Epithelial cell of proximal tubule (primary cell): ENCODE measurements around the gene NR2F1-AS1. TPM values are rescaled to one million over a fixed set of nuclear protein-coding genes. Genes with fewer than 3 reads are reported as not detected.

ENCODE experiments used
- DNase-seq: peaks from one replicate; pipeline ENCODE4 v3.0.0-alpha.2; 2011; ENCODE audit warnings: low read depth
- H3K4me3 ChIP-seq: 2 replicates; pipeline ENCODE4 v1.5.1; 2011; ENCODE audit warnings: low read depth, mild to moderate bottlenecking, low read length
- total RNA-seq: library from RNA; depleted of rRNA; stranded (reverse); fragments of >200 nt; gene quantifications from 2 replicates; pipeline ENCODE4 v1.2.3, GENCODE V29; 2015
- TF ChIP-seq, protein P1 (sequence below): conservative IDR thresholded peaks from 2 replicates; pipeline ENCODE4 v1.5.1; 2012; ENCODE audit warnings: low read depth, mild to moderate bottlenecking, low read length

Gene NR2F1-AS1
- 1.2 and 1.6 TPM in 2 replicates for total RNA-seq

DNA sequence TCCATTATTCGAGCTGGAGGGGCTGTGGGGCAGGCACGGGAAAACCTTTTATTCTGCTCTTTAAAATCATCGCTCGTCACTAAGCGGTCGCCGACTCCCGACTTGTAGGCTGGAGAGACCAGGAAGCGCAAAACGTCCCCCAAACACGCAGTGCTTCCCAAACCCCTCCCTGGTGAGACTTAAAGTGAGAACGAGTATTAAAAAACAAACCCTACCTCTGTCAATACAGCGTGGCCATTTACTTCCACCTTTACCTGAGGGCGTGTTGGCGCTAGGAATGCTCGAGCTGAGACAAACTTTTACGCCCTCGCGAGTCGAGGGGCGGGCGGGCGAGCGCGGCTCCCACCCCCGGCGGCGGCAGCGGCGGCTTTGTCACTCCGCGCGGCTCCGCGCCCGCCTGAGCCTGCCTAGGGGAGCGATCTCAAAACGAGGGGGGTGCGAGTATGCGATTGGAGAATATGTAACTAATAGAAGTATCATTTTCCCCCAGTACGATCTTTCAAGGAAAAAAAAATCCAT, at the start of gene NR2F1-AS1:
Gene NR2F1-AS1 (minus strand): TSS at position 293 of the 519 bp plus-strand sequence.
- peak within 1 kb of the TSS; percentile 70 for H3K4me3 ChIP-seq
- no peak for DNase-seq
- TF ChIP-seq, protein P1, sequence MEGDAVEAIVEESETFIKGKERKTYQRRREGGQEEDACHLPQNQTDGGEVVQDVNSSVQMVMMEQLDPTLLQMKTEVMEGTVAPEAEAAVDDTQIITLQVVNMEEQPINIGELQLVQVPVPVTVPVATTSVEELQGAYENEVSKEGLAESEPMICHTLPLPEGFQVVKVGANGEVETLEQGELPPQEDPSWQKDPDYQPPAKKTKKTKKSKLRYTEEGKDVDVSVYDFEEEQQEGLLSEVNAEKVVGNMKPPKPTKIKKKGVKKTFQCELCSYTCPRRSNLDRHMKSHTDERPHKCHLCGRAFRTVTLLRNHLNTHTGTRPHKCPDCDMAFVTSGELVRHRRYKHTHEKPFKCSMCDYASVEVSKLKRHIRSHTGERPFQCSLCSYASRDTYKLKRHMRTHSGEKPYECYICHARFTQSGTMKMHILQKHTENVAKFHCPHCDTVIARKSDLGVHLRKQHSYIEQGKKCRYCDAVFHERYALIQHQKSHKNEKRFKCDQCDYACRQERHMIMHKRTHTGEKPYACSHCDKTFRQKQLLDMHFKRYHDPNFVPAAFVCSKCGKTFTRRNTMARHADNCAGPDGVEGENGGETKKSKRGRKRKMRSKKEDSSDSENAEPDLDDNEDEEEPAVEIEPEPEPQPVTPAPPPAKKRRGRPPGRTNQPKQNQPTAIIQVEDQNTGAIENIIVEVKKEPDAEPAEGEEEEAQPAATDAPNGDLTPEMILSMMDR = no peak

DNA sequence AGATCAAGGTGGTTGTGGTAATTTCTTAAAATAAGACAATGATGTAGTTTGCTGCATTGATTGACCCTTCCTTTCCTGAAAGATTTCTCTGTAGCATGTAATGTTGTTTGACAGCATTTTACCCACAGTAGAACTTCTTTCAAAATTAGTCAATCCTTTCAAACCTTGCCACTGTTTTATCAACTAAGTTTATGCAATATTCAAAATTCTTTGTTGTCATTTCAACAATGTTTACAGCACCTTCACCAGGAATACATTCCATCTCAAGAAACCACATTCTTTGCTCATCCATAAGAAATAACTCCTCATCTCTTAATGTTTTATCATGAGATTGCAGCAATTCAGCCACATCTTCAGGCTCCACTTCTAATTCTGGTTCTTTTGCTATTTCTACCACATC, 45.8 kb upstream of the NR2F1-AS1 start:
- TF ChIP-seq, protein P1 = no peak
- no peak overlapping the region for H3K4me3 ChIP-seq
- no peak for DNase-seq

DNA sequence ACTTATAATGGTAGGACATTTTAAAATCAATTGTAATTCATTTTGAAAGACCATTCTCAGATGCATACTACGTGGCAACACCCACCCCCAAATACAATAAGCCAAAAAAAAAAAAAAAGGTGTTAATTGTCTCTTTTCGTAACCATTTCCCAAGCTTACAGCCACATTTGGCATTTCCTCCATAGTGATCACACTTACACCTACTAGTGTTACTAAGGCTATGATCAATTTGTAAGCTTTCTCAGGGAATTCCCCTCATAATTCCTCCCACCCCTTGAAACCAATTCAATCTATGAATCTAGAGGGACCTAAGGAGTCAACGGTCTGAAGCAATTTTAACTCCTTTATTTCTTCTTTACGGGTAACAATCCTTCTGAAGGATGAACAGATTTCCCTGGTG, 42.1 kb upstream of the NR2F1-AS1 start:
- TF ChIP-seq, protein P1 = no peak
- H3K4me3 ChIP-seq = no peak overlapping the region
- no peak for DNase-seq

- TF ChIP-seq, protein P1 = no peak
- no peak overlapping the region for H3K4me3 ChIP-seq
- DNase-seq = peak; percentile 42
Measured at GRCh38 chr5:93622240-93622885, 41.3 kb upstream of the NR2F1-AS1 start.

- TF ChIP-seq, protein P1 = no peak
- no peak for DNase-seq
- H3K4me3 ChIP-seq = peak overlapping the region; percentile 75
Measured at GRCh38 chr5:93621327-93621798, 40.3 kb upstream of the NR2F1-AS1 start.

DNA sequence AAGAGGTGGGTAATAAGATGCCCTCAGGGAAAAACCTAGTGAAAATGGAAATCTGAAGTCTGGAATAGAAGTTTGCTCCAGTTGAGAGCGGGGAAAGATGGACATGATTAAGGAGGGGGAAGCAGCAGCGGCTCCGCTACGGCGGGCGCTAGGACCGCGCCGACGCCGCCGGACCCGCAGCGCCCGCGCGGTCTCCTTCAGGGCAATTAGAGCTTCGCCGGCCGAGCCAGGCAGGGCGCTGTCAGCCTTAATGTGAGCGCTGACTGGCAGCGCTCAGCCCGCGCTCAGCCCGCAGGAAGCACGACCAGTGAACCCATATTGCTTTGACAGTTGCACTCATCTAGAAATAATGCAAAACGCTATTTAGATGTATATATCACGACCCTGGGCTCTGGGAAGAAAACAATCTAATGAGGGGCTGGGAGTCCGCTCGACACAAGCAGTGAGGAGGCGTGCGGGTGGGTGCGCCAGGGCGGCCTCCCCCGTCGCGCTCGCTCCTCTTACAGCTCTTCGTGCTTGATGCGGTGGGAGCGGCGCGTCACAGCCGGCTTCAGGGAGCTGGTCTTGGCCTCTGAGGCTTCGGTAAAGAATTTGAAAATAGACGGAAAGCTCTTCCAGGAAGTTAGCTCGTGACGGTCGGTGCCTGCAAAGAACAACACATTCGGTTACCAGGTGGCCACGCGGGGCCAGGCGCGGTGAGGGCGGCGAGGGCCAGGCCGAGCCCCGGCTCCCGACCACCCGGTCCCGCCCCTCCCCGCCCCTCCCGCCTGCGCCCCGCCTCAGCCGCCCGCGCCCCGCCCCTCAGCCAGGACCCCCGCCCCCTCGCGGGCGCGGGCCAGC, 39.7 kb upstream of the NR2F1-AS1 start:
- no peak for DNase-seq
- H3K4me3 ChIP-seq = peak overlapping the region; percentile 75
- TF ChIP-seq, protein P1 = peak; percentile 14
